ENCODE measurements around the gene EIF4E2.

DNA sequence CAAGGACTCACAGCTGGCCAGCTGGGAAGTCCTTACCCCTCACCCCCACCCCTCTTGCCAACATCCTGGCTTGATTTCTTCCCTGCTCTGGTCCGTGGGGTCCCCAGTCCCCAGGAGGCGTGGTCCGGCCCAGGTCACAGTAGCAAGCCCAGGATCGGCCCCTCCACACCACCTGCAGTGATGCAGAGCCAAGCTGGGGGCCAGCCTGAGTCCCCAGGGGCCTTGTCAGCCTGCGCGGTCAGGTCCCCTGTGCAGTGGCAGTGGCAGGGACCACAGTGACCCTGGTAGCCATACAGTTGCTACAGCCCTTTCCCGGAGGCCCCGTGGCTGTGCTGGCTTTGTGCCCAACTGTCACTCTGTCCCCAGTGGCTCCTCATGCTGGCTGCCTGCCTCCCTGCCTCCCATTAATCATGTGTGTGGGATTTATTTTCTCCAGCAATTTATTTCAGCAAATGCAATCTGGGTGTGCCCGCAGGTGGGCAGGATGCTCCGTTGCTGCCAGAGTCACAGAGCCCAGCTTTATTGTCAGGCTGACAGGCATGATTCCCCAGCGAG, 39.1 kb upstream of the EIF4E2 start:
- TF ChIP-seq YY1 (IDR thresholded peaks at IDR 0.05; ENCODE audit: low read depth) (no peak), EP300 (IDR thresholded peaks at IDR 0.05; ENCODE audit: borderline replicate concordance) (no peak), USF1 (IDR thresholded peaks at IDR 0.05) (no peak), TAF1 (IDR thresholded peaks at IDR 0.05; ENCODE audit: low read depth) (no peak), TCF12 (IDR thresholded peaks at IDR 0.05; ENCODE audit: low read depth) (no peak), CEBPB (IDR thresholded peaks at IDR 0.05) (no peak)

Measured in Ishikawa (cell line).